HG03460 (cell line): Measurements from ENCODE around the gene MMGT1.
A peak's percentile ranks its signal among the peaks of the same experiment; 100 is the strongest.

ENCODE experiments used
- ATAC-seq: cut with Tn5 transposase; IDR thresholded peaks from one replicate; pipeline ENCODE4 v1.9.1; 2021; ENCODE audit not compliant: unreplicated experiment

Gene MMGT1

GRCh38 chrX:135973548-135974278, at the start of gene MMGT1:
TSS of gene MMGT1 (minus strand) at chrX:135973988. CDS start at chrX:135973675, 313 bp downstream.
- peak; percentile 77 for ATAC-seq

GRCh38 chrX:136021903-136022302, 48.1 kb upstream of the MMGT1 start:
- no peak for ATAC-seq

GRCh38 chrX:136021160-136021559, 47.4 kb upstream of the MMGT1 start:
- ATAC-seq: no peak

GRCh38 chrX:136019226-136019625, 45.4 kb upstream of the MMGT1 start:
- no peak for ATAC-seq

GRCh38 chrX:136016881-136017280, 43.1 kb upstream of the MMGT1 start:
- no peak for ATAC-seq

GRCh38 chrX:136015016-136015415, 41.2 kb upstream of the MMGT1 start:
- ATAC-seq: no peak

- no peak for ATAC-seq
These were observed 14.5 kb upstream of the MMGT1 start for GRCh38 chrX:135988245-135988644.

- no peak for ATAC-seq
These were observed 12.2 kb upstream of the MMGT1 start for GRCh38 chrX:135985973-135986310.

- ATAC-seq: peak; percentile 84
These were observed 11.6 kb upstream of the MMGT1 start, which contains the start of gene SLC9A6 for GRCh38 chrX:135985157-135985972. TSS of gene SLC9A6 (plus strand) at chrX:135985435. CDS start at chrX:135985659, 224 bp downstream.

- ATAC-seq: no peak
These were observed 11.0 kb upstream of the MMGT1 start for GRCh38 chrX:135984791-135985156.

- no peak for ATAC-seq
These were observed 10.5 kb upstream of the MMGT1 start for GRCh38 chrX:135984256-135984655.

GRCh38 chrX:135982860-135983259, 9.1 kb upstream of the MMGT1 start:
- ATAC-seq: no peak

- ATAC-seq: no peak
These were observed 7.9 kb upstream of the MMGT1 start for GRCh38 chrX:135981668-135982067.

GRCh38 chrX:135981010-135981409, 7.2 kb upstream of the MMGT1 start:
- ATAC-seq: no peak

GRCh38 chrX:135977611-135978010, 3.8 kb upstream of the MMGT1 start:
- ATAC-seq: no peak

GRCh38 chrX:135975421-135975820, 1.6 kb upstream of the MMGT1 start:
- no peak for ATAC-seq

GRCh38 chrX:135974279-135974856, 580 bp upstream of the MMGT1 start:
- no peak for ATAC-seq

GRCh38 chrX:135973025-135973547, 702 bp downstream of the MMGT1 start:
- peak; percentile 28 for ATAC-seq

- no peak for ATAC-seq
These were observed 22.5 kb downstream of the MMGT1 start for GRCh38 chrX:135951291-135951690.

GRCh38 chrX:135944486-135944885, 29.3 kb downstream of the MMGT1 start:
- ATAC-seq: no peak

- ATAC-seq: no peak
These were observed 41.9 kb downstream of the MMGT1 start for GRCh38 chrX:135931644-135932487.
